Epithelial cell of esophagus (primary cell): ENCODE results near the gene TET3.

Experiments
- DNase-seq: peaks from one replicate; pipeline ENCODE4 v3.0.0; 2010; ENCODE audit warnings: low read depth
- H3K4me3 ChIP-seq: 2 replicates; pipeline ENCODE4 v1.5.1; 2011; ENCODE audit warnings: mild to moderate bottlenecking, low read length, control low read depth
- TF ChIP-seq, protein P1 (sequence below): IDR thresholded peaks from 2 replicates; pipeline ENCODE4 v1.5.1; 2011; ENCODE audit warnings: low read depth, mild to moderate bottlenecking, low read length, control low read depth, inconsistent platforms; ENCODE audit not compliant: insufficient read depth; ENCODE audit errors: missing control alignments

TET3 gene

DNA sequence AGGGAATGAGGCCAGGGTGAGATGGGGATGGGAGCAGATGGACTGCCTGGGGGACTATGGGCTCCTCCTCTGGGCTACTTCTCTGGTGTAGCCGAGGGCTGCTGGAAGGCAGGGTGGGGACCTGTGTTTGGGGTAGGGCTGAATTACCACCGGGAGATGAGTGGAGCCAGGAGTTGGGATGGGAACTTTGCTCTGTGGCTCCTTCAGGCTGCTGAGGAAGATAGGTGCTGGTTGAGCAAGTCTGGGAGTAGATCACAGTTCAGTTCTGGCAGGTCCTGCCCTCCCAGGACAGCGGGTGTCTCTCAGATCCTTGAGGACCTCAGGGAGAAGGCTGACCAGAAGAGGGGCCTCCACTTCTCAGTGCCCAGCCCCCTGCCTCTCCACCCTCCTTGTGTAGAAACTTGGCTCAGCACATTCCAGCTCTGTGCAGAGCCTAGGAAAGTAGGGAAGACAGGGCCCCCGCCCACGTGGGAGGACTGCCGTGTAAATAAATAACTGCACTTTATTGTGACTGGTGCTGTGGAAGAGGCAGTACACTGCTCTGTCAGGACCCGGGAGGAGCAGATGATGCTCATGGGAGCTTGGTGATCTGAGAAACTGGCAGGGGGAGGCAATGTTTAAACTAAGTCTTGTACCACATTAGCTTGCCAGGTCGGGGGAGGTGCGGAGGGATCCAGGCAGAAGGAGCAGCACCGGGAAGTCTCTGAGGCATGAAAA is 15.3 kb downstream of the TET3 start:
- H3K4me3 ChIP-seq: no peak overlapping the region
- DNase-seq: no peak
- TF ChIP-seq, protein P1, sequence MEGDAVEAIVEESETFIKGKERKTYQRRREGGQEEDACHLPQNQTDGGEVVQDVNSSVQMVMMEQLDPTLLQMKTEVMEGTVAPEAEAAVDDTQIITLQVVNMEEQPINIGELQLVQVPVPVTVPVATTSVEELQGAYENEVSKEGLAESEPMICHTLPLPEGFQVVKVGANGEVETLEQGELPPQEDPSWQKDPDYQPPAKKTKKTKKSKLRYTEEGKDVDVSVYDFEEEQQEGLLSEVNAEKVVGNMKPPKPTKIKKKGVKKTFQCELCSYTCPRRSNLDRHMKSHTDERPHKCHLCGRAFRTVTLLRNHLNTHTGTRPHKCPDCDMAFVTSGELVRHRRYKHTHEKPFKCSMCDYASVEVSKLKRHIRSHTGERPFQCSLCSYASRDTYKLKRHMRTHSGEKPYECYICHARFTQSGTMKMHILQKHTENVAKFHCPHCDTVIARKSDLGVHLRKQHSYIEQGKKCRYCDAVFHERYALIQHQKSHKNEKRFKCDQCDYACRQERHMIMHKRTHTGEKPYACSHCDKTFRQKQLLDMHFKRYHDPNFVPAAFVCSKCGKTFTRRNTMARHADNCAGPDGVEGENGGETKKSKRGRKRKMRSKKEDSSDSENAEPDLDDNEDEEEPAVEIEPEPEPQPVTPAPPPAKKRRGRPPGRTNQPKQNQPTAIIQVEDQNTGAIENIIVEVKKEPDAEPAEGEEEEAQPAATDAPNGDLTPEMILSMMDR: no peak

DNA sequence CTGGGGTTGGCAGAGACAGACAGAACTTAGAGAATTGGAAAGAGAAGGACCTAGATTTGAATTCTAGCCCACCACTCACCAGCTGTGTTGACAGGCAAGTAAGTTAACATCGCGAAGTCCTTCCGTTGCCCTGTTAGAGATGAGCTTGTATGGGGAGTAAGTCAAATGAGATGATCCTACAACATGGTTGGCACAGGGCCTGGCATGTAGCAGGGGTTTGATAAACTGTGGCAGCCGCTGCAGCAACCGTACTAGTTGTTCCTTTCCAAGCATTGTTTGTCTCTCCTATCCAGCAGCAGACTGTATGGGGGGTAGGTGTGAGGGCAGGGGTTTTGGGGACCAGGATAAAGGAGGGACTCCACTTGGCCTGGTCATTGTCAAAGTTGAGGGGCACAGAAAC is 16.0 kb downstream of the TET3 start:
- H3K4me3 ChIP-seq: no peak overlapping the region
- TF ChIP-seq, protein P1: no peak
- DNase-seq: no peak

DNA sequence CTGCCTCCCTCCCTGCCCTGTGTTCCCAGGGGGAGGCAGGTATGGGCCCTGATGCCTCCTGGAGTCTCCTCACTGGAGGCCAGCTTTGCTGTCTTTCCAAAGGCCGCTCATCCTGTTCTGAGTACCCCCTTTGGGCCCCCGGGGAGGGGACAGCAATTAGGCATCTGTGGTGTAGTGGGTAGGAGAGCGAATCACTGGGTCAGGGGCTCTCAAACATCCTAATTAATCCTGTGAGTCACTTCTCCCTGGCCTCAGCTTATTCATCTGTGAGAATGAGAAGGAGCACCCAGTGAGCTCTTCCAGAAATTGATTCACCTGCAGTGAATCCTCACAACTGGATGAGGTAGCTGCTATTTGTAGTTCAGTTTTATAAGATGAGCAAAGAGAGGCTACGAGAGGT is 16.4 kb downstream of the TET3 start:
- DNase-seq: no peak
- no peak overlapping the region for H3K4me3 ChIP-seq
- TF ChIP-seq, protein P1: no peak

DNA sequence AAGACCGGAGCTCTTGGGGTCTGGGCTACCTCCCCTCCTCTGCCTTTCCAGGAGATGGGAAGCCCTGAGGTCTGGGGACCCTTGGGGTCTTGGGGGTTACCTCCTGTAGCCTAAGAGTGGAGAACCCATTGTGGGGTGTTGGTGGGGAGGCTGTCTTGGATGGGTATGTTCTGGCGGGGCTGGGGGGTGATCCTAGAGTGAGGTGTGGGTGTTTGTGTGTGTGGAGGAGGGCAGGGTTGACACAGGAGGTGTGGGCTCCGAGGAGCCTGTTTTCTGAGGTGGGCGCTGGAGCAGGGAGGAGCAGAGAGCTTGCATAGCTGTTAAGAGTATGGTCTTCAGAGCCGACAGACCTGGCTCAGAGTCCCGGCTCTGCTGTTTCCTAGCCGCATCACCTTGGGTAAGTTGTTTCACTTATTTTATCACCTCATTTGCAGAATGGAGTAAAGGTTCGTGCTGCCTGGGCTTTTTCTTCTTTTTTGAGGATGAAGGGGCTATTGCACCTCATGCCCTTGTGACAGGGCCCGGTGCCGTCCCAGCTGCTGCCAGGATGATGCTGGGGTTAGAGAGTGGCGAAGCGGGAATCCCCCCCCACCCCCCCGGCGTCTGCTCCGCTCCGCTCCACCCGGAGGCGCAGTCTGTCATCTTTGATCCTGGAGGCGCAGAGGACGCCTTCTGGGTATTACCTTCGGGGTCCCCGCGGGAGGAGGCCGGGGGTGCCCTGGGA is 17.2 kb downstream of the TET3 start:
- TF ChIP-seq, protein P1: no peak
- no peak for DNase-seq

DNA sequence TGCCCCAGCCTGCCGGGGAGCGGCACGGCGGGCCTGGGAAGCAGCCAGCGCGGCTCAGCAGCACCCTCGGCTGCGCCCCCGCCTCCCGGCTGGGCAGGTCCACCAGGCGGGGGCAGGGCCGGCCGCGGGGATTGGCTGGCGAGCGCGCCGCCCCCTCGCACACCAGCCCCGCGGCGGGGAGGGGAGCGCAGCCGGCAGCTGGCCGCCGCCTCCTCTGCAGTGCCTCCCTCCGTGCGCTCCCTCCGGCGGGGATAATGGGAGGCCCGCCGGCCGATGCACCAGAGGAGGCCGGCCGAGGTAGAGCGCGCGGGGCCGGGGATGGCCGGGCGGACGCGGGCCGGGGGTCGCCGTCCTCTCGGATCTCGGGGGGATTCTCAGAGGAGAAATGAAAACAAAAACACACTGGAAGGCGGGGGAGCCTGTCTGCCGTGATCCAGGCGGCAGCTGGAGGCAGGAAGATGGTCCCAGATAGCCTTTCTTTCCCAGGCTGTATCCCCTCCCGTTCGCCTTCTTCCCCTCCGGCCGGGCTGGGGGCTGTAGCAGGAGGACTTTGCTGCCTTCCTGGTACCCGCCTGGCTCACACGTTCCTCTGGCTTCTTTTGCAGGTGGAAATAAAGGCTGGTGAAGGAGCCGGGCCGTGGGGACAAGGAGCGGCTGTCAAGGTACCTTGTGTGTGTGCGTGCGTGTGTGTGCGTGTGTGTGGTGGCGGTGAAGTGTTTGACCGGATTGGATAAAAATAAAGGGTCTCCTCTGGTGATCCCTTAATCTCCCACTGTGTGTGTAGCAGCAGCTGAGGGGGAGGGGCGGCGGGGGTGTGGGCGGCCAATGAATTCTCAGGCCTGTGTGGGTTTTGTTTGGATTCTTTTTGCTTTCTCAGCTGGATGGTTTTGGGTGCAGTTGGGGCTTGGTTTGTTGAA is 18.1 kb downstream of the TET3 start:
- TF ChIP-seq, protein P1: no peak
- DNase-seq: peak; percentile 88
- peak overlapping the region; percentile 53 for H3K4me3 ChIP-seq

More for the DNA sequence above, 17.2 kb downstream of the TET3 start:
- no peak overlapping the region for H3K4me3 ChIP-seq

DNA sequence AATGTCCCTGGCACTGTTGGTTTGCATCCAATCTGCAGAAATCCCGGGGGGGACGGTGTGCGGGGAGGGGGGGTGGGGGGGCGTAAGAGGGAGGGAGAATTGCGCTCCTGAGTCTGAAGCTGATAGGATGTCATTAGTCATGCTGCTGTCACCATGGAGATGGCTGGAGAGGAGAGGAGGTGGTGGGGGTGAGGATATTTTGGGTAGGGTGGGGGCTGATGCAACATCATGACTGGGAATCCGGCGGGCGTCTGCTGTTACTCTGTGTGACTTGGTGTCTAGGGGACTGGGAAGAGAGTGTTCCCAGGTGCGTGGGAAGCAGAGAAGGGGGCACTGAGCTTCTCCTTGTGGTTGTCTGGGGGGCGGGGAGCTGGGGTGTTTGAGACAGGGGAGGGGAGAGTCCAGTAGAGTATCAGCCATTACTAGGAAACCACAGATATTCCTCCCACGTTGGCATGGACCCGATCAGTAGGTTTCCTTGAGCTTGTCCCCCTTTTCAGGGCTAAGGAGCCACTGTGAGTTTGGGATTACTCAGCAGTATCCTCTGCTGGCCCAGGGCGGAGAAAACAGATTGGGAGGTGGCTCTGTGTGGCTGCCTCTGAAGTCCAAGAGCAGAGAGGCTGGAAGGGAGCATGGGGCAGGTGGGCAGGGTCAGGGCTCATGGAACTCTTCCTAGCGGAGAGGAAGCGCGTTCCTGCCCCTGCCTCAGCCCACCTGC is 18.9 kb downstream of the TET3 start:
- TF ChIP-seq, protein P1: no peak
- peak; percentile 59 for DNase-seq
- H3K4me3 ChIP-seq: peak overlapping the region; percentile 53
